MM.1S (cell line): Measurements from ENCODE around the gene RPS6KA6.

Experiments used
- EZH2 ChIP-seq: fragments of 300-600 bp; sonication (generic); optimal IDR thresholded peaks from 2 replicates; pipeline ENCODE3; 2017; ENCODE audit warnings: low read depth, mild to moderate bottlenecking, antibody characterized with exemption, low read length, mixed read lengths
- EZH2phosphoT487 ChIP-seq: fragments of 300-600 bp; sonication (generic); IDR thresholded peaks from 2 replicates; pipeline ENCODE4 v1.6.1; 2018; ENCODE audit warnings: antibody characterized with exemption, low read length
- TF ChIP-seq, protein P1 (sequence below): fragments of 300-600 bp; sonication (generic); IDR thresholded peaks from 2 replicates; pipeline ENCODE4 v1.5.1; 2016; ENCODE audit warnings: antibody characterized with exemption, low read length, mixed read lengths

- TF ChIP-seq EZH2: no peak
- TF ChIP-seq, protein P1, sequence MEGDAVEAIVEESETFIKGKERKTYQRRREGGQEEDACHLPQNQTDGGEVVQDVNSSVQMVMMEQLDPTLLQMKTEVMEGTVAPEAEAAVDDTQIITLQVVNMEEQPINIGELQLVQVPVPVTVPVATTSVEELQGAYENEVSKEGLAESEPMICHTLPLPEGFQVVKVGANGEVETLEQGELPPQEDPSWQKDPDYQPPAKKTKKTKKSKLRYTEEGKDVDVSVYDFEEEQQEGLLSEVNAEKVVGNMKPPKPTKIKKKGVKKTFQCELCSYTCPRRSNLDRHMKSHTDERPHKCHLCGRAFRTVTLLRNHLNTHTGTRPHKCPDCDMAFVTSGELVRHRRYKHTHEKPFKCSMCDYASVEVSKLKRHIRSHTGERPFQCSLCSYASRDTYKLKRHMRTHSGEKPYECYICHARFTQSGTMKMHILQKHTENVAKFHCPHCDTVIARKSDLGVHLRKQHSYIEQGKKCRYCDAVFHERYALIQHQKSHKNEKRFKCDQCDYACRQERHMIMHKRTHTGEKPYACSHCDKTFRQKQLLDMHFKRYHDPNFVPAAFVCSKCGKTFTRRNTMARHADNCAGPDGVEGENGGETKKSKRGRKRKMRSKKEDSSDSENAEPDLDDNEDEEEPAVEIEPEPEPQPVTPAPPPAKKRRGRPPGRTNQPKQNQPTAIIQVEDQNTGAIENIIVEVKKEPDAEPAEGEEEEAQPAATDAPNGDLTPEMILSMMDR: no peak
- no peak for TF ChIP-seq EZH2phosphoT487
These were observed 1.1 kb downstream of the RPS6KA6 start for GRCh38 chrX:84186603-84187532.
